Pancreas (tissue), 10 donors: ENCODE data around the gene NTNG2. TPM values are rescaled to one million over a fixed set of nuclear protein-coding genes. Genes with fewer than 3 reads are reported as not detected.

Experiments used
- ATAC-seq, 4 donors: fragments of 200-7000 bp; cut with Tn5 transposase; one replicate each; pipeline versions ENCODE4 v1.8.0 to v1.9.1; 2020; ENCODE audit warnings: mild to moderate bottlenecking in 4 of 4, moderate library complexity in 4 of 4
- DNase-seq, 6 donors: peaks; one replicate each; pipeline ENCODE4 v3.0.0-alpha.2; 2020
- FAIRE-seq: peaks from 2 replicates; lab custom pipeline; 2012; peaks lifted over from hg19 to GRCh38; lab: Jason Lieb, UNC
- H3K27ac ChIP-seq, 4 donors: fragments of 200-600 bp; sonication (generic); 1 replicate in 3 of 4; 2 replicates in 1 of 4; pipeline versions ENCODE4 v1.5.0 to v1.8.0; 2020
- H3K27me3 ChIP-seq, 4 donors: fragments of 200-600 bp; one replicate each; pipeline ENCODE4 v1.8.0; 2021
- H3K36me3 ChIP-seq, 3 donors: fragments of 200-600 bp; sonication (generic) in 1 of 3; one replicate each; pipeline versions ENCODE4 v1.5.0 to v1.8.0; 2020 to 2021
- H3K4me1 ChIP-seq, 3 donors: fragments of 200-600 bp; one replicate each; pipeline ENCODE4 v1.8.0; 2021
- H3K4me3 ChIP-seq, 4 donors: fragments of 200-600 bp; sonication (generic) in 2 of 4; one replicate each; pipeline versions ENCODE4 v1.5.0 to v1.8.0; 2020 to 2021
- H3K9me3 ChIP-seq, 4 donors: fragments of 200-600 bp; one replicate each; pipeline ENCODE4 v1.8.0; 2021
- CTCF ChIP-seq, 4 donors: fragments of 200-600 bp; sonication (generic) in 3 of 4; IDR thresholded peaks; one replicate each; pipeline versions ENCODE4 v1.5.0 to v1.8.0; 2021; ENCODE audit warnings: antibody characterized with exemption in 4 of 4
- WGBS, 2 donors: extraction: QIAGEN DNeasy Blood & Tissue Kit; methylation state at CpG; one replicate each; pipeline ENCODE4 v1.1.7; 2013; 5-methylcytosine and 5-hydroxymethylcytosine counted together
- intact Hi-C, 3 donors: fragments of 100-400 bp; cut with DNase I; formaldehyde crosslinking; loops; one replicate each; pipeline versions ENCODE4 v1.11.1 to v1.14.2; 2022
- polyA plus RNA-seq, 2 donors: library from polyadenylated mRNA; stranded (reverse); fragments of 200-250 nt; gene quantifications; one replicate each; pipeline ENCODE4 v1.2.3, GENCODE V29; 2013
- total RNA-seq, 6 donors: library from RNA; stranded (reverse); fragmentation: NEBNext Ultra II Directional in 4 of 6; extraction: Animal tissue kit (Norgen Biotek cat#: 25700) in 4 of 6; gene quantifications; one replicate each; pipeline versions ENCODE4 v1.2.1 to v1.2.4, GENCODE V29; 2021 to 2023
- donor health status: healthy with polysubstance abuse.
- donor health status: DM: no; HTN: no; CAD: no; lungs with moderate emphysema.
- donor health status: DM: no; HTN: no; CAD: no.
- donor health status: control.
- donor health status: control.
- donor health status: Bipolar disorder and iron deficiency.
- donor health status: DM: yes; HTN: yes; CAD: no.
- donor health status: DM: no; HTN: no; CAD: no.
- donor health status: DM: no; HTN: no; CAD: no.
- donor health status: DM: yes; HTN: yes; CAD: no.

NTNG2 gene
- total and polyA plus RNA-seq, 8 donors: 1.0 to 6.4 (median 2.4) TPM

GRCh38 chr9:132199056-132199455 is 37.2 kb downstream of the NTNG2 start:
- H3K36me3 ChIP-seq: no peaks in the 10 kb centered on the region
- DNase-seq: no peak
- WGBS, 2 donors: 90 to 93% methylated on average over 4 of the region's 4 CpGs
- no peak for ATAC-seq
- no peak overlapping the region for H3K27ac ChIP-seq
- no peaks in the 10 kb centered on the region for H3K4me1 ChIP-seq
- intact Hi-C loops: no loop called here
- no peak for FAIRE-seq
- H3K9me3 ChIP-seq: no peaks in the 10 kb centered on the region
- no peaks in the 10 kb centered on the region for H3K27me3 ChIP-seq
- H3K4me3 ChIP-seq: no peak overlapping the region
- TF ChIP-seq CTCF (IDR thresholded peaks at IDR 0.05): no peak

DNA sequence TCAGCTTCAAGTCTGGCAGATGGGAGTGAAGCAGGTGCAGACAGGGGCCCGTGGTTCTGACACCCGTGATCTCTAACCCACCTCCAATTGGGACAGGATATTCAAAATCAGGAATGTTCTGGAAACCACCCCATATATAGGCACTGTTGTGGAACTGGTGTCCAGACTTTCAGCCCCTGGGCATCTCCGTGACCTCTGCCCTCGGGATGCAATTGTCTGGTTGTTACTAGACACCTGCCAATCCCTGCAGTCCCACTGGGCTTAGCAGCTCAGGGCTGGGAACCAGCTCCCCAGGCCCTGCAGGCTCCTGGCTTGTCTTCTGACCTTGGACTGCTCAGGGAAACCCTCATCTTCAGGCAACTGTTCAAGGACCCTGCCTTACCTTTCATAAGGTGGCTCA is 38.8 kb downstream of the NTNG2 start:
- DNase-seq (no peak), ATAC-seq (no peak), FAIRE-seq (no peak)
- Histone ChIP-seq H3K9me3 (no peaks in the 10 kb centered on the region), H3K36me3 (no peaks in the 10 kb centered on the region), H3K27ac (no peak overlapping the region), H3K4me1 (no peaks in the 10 kb centered on the region), H3K4me3 (no peak overlapping the region), H3K27me3 (no peaks in the 10 kb centered on the region)
- TF ChIP-seq CTCF (IDR thresholded peaks at IDR 0.05): no peak
- 66 to 76% methylated on average over 4 of the region's 4 CpGs for WGBS, 2 donors
- intact Hi-C loops: no loop called here

DNA sequence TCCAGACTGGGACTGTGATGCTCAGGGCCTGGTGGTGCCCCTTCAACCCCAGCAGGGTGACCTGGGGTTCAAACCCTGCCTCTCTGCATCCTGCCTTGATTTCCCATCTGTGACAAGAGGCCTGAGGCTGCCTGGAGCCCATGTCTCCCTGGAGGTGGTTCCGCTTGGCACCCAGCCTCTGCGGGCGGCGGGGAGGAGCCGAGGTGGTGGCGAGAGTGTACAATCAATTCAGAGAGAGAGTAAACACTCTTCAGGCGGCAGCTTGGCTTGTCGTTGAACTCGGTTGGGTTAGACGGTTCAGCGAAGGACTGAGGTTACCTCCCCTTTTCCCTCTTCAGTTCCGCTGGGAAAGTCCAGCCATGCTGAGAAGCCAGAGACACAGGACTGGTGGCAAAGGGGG is 39.3 kb downstream of the NTNG2 start:
- no peaks in the 10 kb centered on the region for H3K4me1 ChIP-seq
- no peaks in the 10 kb centered on the region for H3K36me3 ChIP-seq
- no peaks in the 10 kb centered on the region for H3K9me3 ChIP-seq
- 12 to 22% methylated on average over 12 of the region's 12 CpGs for WGBS, 2 donors
- TF ChIP-seq CTCF (IDR thresholded peaks at IDR 0.05): no peak
- peak; percentile 79 to 95 (median 91) for ATAC-seq
- no peak overlapping the region for H3K27ac ChIP-seq
- no peak overlapping the region for H3K4me3 ChIP-seq
- H3K27me3 ChIP-seq: no peaks in the 10 kb centered on the region
- FAIRE-seq: no peak
- peak; percentile 44 to 75 (median 64) for DNase-seq
- intact Hi-C loops: no loop called here

- no peak for FAIRE-seq
- 28 to 32% methylated on average over 21 of the region's 21 CpGs for WGBS, 2 donors
- intact Hi-C loops: no loop called here
- H3K27ac ChIP-seq: no peak overlapping the region
- H3K36me3 ChIP-seq: no peaks in the 10 kb centered on the region
- ATAC-seq: peak in 3 of 4 donors; percentile 40 to 49 (median 46)
- TF ChIP-seq CTCF (IDR thresholded peaks at IDR 0.05): no peak
- H3K9me3 ChIP-seq: no peaks in the 10 kb centered on the region
- H3K4me1 ChIP-seq: no peaks in the 10 kb centered on the region
- peak in 3 of 6 donors; percentile 26 to 53 (median 37) for DNase-seq
- no peaks in the 10 kb centered on the region for H3K27me3 ChIP-seq
- no peak overlapping the region for H3K4me3 ChIP-seq
These were observed 40.2 kb downstream of the NTNG2 start for GRCh38 chr9:132201780-132202703.

DNA sequence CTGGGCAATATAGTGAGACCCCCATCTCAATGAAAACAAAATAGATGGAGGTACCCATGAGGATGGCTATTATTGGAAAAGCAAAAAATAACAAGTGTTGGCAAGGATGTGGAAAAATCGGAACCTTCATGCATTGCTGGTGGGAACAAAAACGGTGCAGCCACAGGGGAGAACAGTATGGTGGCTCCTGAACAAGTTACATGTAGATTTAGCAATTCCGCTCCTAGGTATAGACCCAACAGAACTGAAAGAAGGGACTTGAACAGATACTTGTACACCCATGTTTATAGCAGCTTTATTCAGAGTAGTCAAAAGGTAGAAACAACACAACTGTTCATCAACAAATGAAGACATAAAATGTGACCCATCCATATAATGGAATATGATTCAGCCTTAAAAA is 43.0 kb downstream of the NTNG2 start:
- FAIRE-seq (no peak), DNase-seq (no peak), ATAC-seq (no peak)
- no peaks in the 10 kb centered on the region for H3K36me3 ChIP-seq
- no peaks in the 10 kb centered on the region for H3K27me3 ChIP-seq
- 73 to 81% methylated on average over 3 of the region's 3 CpGs for WGBS, 2 donors
- TF ChIP-seq CTCF (IDR thresholded peaks at IDR 0.05): no peak
- H3K4me3 ChIP-seq: no peak overlapping the region
- no peak overlapping the region for H3K27ac ChIP-seq
- intact Hi-C loops: no loop called here
- no peaks in the 10 kb centered on the region for H3K9me3 ChIP-seq
- H3K4me1 ChIP-seq: no peaks in the 10 kb centered on the region
